K562 (cell line): ENCODE measurements around the gene MCL1. TPM values are rescaled to one million over a fixed set of nuclear protein-coding genes. Genes with fewer than 3 reads are reported as not detected.

Experiments used
- CBFB ChIP-seq: sonication (generic); formaldehyde crosslinking; IDR thresholded peaks from 2 replicates; pipeline ENCODE4 v1.4.0; 2020; ENCODE audit warnings: mild to moderate bottlenecking, missing genetic modification reagents
- E4F1 ChIP-seq: fragments of 250-450 bp; sonication (Bioruptor Pico); IDR thresholded peaks from 2 replicates; pipeline ENCODE4 v1.5.0; 2021; ENCODE audit warnings: mild to moderate bottlenecking, borderline replicate concordance
- EP300 ChIP-seq: IDR thresholded peaks from 2 replicates; pipeline ENCODE4 v1.6.1; 2012; ENCODE audit warnings: low read length, improper control_type of control experiment
- GTF2F1 ChIP-seq: IDR thresholded peaks from 2 replicates; pipeline ENCODE4 v1.6.1; 2011; ENCODE audit warnings: low read depth, low read length, improper control_type of control experiment
- HBP1 ChIP-seq: fragments of 450-650 bp; formaldehyde crosslinking; IDR thresholded peaks from 2 replicates; pipeline ENCODE4 v1.4.0; 2022; ENCODE audit warnings: missing genetic modification characterization
- HNRNPL ChIP-seq: fragments of 200-400 bp; formaldehyde crosslinking; IDR thresholded peaks from 2 replicates; pipeline ENCODE4 v1.6.1; 2017; ENCODE audit warnings: low read depth, mild to moderate bottlenecking, low read length
- MAZ ChIP-seq, 2 experiments: fragments of 450-650 bp in 1 of 2; sonication (generic) in 1 of 2; formaldehyde crosslinking; IDR thresholded peaks in 1 of 2; conservative IDR thresholded peaks in 1 of 2; 2 replicates each; pipeline versions ENCODE4 v1.4.0 to v1.5.0; 2020; ENCODE audit warnings: mild to moderate bottlenecking in 1 of 2, missing genetic modification reagents in 1 of 2
- MCM5 ChIP-seq: fragments of 450-650 bp; IDR thresholded peaks from 2 replicates; pipeline ENCODE4 v1.6.1; 2016; ENCODE audit warnings: low read depth
- MITF ChIP-seq: IDR thresholded peaks from 2 replicates; pipeline ENCODE4 v1.6.1; 2014; ENCODE audit warnings: antibody characterized with exemption
- MTA3 ChIP-seq: fragments of 450-650 bp; formaldehyde crosslinking; IDR thresholded peaks from 2 replicates; pipeline ENCODE4 v1.6.1; 2017; ENCODE audit warnings: mild to moderate bottlenecking, borderline replicate concordance
- NFE2 ChIP-seq: IDR thresholded peaks from 2 replicates; pipeline ENCODE4 v1.6.1; 2014; ENCODE audit warnings: antibody characterized with exemption, low read depth
- POLR3G ChIP-seq: IDR thresholded peaks from 2 replicates; pipeline ENCODE4 v1.6.1; 2011; ENCODE audit not compliant: insufficient read length, insufficient replicate concordance; ENCODE audit errors: extremely low read depth
- PREB ChIP-seq: sonication (generic); formaldehyde crosslinking; IDR thresholded peaks from 2 replicates; pipeline ENCODE4 v1.8.1; 2023; ENCODE audit warnings: mild to moderate bottlenecking, missing genetic modification reagents
- PRMT5 ChIP-seq: sonication (generic); formaldehyde crosslinking; IDR thresholded peaks from 2 replicates; pipeline ENCODE4 v1.5.0; 2020; ENCODE audit warnings: missing genetic modification reagents
- SAFB2 ChIP-seq: fragments of 200-400 bp; formaldehyde crosslinking; IDR thresholded peaks from 2 replicates; pipeline ENCODE4 v1.6.1; 2018; ENCODE audit warnings: borderline replicate concordance, low read length, low read depth, moderate library complexity; ENCODE audit not compliant: severe bottlenecking
- SMAD1 ChIP-seq: fragments of 150-350 bp; IDR thresholded peaks from 2 replicates; pipeline ENCODE4 v1.6.1; 2014; ENCODE audit warnings: low read length, low read depth; ENCODE audit not compliant: partially characterized antibody
- TARDBP ChIP-seq: fragments of 450-650 bp; IDR thresholded peaks from 2 replicates; pipeline ENCODE4 v1.6.1; 2016
- TRIM25 ChIP-seq: fragments of 450-650 bp; IDR thresholded peaks from 2 replicates; pipeline ENCODE4 v1.7.0; 2016; ENCODE audit warnings: borderline replicate concordance
- ZKSCAN3 ChIP-seq: fragments of 250-450 bp; sonication (Bioruptor Pico); IDR thresholded peaks from 2 replicates; pipeline ENCODE4 v1.4.0; 2020
- ZNF23 ChIP-seq: fragments of 250-450 bp; sonication (Bioruptor Pico); IDR thresholded peaks from 2 replicates; pipeline ENCODE4 v1.4.0; 2020; ENCODE audit warnings: mild to moderate bottlenecking
- polyA plus RNA-seq, 8 experiments: library from polyadenylated mRNA; depleted of rRNA in 4 of 8; stranded (reverse) in 5 of 8; unstranded in 3 of 8; fragments of >200 nt; fragmentation: Nextera tagmentation in 2 of 8; fragmentation: Illumina TruSeq in 1 of 8; extraction: Ambion mirVana in 2 of 8; extraction: Trizol in 1 of 8; gene quantifications; 2 replicates each; pipeline versions ENCODE4 v1.2.1 to v1.2.3, GENCODE V29; 2011 to 2014; ENCODE audit warnings: inconsistent platforms in 1 of 8, missing spikeins in 1 of 8
- total RNA-seq, 7 experiments: library from RNA; depleted of rRNA in 6 of 7; stranded (reverse); fragments of >200 nt in 6 of 7; fragmentation: Illumina TruSeq in 2 of 7; extraction: Trizol in 2 of 7; gene quantifications; 2 replicates each; pipeline versions ENCODE4 v1.2.1 to v1.2.3, GENCODE V29; 2011 to 2021; ENCODE audit warnings: low replicate concordance in 1 of 7

Gene MCL1
- total and polyA plus RNA-seq, 9 of the 15 experiments (the other 6 are each of a cell fraction or from before 2014, with no cell fraction given): 27.1 to 224 (median 138) TPM

- TF ChIP-seq PRMT5 (CRISPR knock-in tag) (no peak), SAFB2 (no peak), MTA3 (peak; percentile 91), MITF (no peak), HBP1 (peak; percentile 9; the same call in 1 of the 2 replicates), CBFB (no peak), ZKSCAN3 (CRISPR knock-in tag) (no peak), HNRNPL (peak; percentile 83), GTF2F1 (peak; percentile 96), MCM5 (no peak), MAZ (CRISPR knock-in tag; conservative IDR thresholded peaks at IDR 0.05 in 1 of 2, IDR thresholded peaks at IDR 0.05 in 1 of 2) (peak; percentile 59 to 67; a peak in 2 of 4 replicates), E4F1 (no peak), TARDBP (no peak), POLR3G (no peak), EP300 (peak; percentile 69; the same call in 1 of the 2 replicates), NFE2 (no peak), SMAD1 (peak; percentile 97), ZNF23 (CRISPR knock-in tag) (no peak), PREB (no peak), TRIM25 (no peak)
Measured at GRCh38 chr1:150579110-150579944, at the start of gene MCL1 (continued).
